Heart left ventricle (tissue), 13 donors: ENCODE measurements around the gene RIOK3.
"Not testable (repeated sequence)": the region's sequence is repeated elsewhere in the genome, so short reads cannot be mapped to it uniquely, and the experiment has no call there.

Experiments
- POLR2A ChIP-seq, 2 donors: fragments of 450-650 bp; IDR thresholded peaks; one replicate each; pipeline ENCODE4 v1.6.1; 2017; ENCODE audit warnings: antibody characterized with exemption in 2 of 2, mild to moderate bottlenecking in 2 of 2, moderate library complexity in 2 of 2
- TF ChIP-seq, protein P1 (sequence below), 12 donors: fragments of 200-600 bp; sonication (generic) in 4 of 12; IDR thresholded peaks; one replicate each; pipeline versions ENCODE4 v1.5.0 to v1.8.0; 2018 to 2022; ENCODE audit warnings: antibody characterized with exemption in 12 of 12, mild to moderate bottlenecking in 5 of 12
- donor health status: ischemic (EF 13 %, LVEDD 7.1; RV severe dilation, severe dysfunction).
- donor health status: DM: no; HTN: yes; CAD: no.
- donor health status: DM: no; HTN: no; CAD: no.
- donor health status: ischemic (EF 25% LVEDD 6.9; RV normal size, moderate dysfunction).
- donor health status: ischemic (EF 25% LVEDD 5.7; RV mildly dilated, moderate dysfunction).
- donor health status: ischemic (EF 35%, LVEDD 5.7; RV mildly dilated, moderate dysfunction).
- donor health status: nonischemic (EF 11% LVEDD 7.7; RV severe dilation, severe dysfunction).
- donor health status: DM: yes; HTN: yes; CAD: no.
- donor health status: PGD.
- donor health status: ischemic (EF 29% LVEDD 5.4; RV normal size, mild dysfunction).
- donor health status: nonischemic (EF 23%, LVEDD 6.1; RV moderate dilation, normal function).

- TF ChIP-seq, protein P1, sequence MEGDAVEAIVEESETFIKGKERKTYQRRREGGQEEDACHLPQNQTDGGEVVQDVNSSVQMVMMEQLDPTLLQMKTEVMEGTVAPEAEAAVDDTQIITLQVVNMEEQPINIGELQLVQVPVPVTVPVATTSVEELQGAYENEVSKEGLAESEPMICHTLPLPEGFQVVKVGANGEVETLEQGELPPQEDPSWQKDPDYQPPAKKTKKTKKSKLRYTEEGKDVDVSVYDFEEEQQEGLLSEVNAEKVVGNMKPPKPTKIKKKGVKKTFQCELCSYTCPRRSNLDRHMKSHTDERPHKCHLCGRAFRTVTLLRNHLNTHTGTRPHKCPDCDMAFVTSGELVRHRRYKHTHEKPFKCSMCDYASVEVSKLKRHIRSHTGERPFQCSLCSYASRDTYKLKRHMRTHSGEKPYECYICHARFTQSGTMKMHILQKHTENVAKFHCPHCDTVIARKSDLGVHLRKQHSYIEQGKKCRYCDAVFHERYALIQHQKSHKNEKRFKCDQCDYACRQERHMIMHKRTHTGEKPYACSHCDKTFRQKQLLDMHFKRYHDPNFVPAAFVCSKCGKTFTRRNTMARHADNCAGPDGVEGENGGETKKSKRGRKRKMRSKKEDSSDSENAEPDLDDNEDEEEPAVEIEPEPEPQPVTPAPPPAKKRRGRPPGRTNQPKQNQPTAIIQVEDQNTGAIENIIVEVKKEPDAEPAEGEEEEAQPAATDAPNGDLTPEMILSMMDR (IDR thresholded peaks at IDR 0.05) = not testable (repeated sequence)
- TF ChIP-seq POLR2A (IDR thresholded peaks at IDR 0.05) = not testable (repeated sequence)
Measured at GRCh38 chr18:23512216-23512615, 59.1 kb downstream of the RIOK3 start.
